Kidney tubule cell (primary cell): ENCODE measurements around the gene SMYD5.

Experiments
- DNase-seq: peaks from one replicate; pipeline ENCODE4 v3.0.0-alpha.2; 2018; ENCODE audit warnings: low spot score

SMYD5 gene

GRCh38 chr2:73205611-73206010, 8.4 kb upstream of the SMYD5 start:
- no peak for DNase-seq

GRCh38 chr2:73208258-73208657, 5.8 kb upstream of the SMYD5 start:
- no peak for DNase-seq

DNA sequence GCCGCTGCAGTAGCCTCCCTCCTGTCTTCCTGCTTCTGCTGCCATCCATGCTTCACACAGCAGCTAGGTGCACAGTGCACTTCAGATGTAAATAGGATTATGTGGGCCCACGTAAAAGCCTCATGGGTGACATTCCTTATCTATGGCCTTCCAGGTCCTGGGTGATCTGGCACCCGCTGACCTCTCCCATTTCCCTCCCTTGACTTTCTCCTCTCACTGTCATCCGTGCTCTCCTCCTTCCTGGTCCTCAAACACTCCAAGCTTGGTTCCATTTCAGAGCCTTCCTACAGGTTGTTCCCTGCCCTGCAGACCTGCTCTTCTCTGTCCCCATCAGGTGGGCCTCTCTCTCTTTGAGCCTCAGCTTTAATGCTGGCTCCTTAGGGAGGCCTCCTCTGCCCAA, 4.0 kb upstream of the SMYD5 start:
- no peak for DNase-seq

DNA sequence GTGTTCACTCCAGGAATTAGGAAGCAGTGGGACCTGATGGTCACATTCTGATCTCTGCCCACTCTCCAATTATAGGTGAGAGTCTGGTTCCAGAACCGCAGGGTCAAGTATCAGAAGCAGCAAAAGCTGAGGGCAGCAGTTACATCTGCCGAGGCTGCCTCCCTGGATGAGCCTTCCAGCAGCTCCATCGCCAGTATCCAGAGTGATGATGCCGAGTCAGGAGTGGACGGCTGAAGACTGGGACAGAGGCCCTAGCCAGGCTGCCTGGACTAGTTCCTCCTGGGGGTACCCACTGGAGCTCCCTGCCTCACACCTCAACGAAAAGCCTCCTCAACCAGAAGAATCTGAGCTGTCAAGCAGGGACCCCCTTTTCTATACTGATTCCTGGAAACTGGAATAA, 3.3 kb upstream of the SMYD5 start:
- DNase-seq, result no peak

GRCh38 chr2:73212098-73212447, 2.0 kb upstream of the SMYD5 start:
- no peak for DNase-seq

- peak; percentile 74 for DNase-seq
Measured at GRCh38 chr2:73212448-73213176, 1.4 kb upstream of the SMYD5 start.

- DNase-seq, result no peak
Measured at GRCh38 chr2:73215254-73215653, 1.2 kb downstream of the SMYD5 start.

DNA sequence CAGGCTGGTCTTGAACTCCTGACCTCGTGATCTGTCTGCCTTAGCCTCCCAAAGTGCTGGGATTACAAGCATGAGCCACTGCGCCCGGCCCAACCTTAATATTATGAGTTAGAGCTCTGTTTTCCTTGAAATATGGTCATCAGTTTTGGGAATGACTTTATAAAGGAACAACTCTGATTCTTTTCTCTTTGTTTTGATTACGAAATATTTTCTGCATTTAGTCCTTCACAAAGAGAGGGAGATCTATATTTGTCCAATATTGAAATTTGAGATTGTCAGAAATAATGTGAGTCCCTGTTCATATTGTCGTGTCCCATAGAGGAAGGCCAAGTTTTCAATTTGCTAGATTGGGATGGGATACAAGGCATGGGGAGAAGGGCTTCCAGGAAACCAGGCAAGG, 3.1 kb downstream of the SMYD5 start:
- DNase-seq, result no peak

- DNase-seq, result peak; percentile 9
Measured at GRCh38 chr2:73217826-73218225, 3.8 kb downstream of the SMYD5 start.

- DNase-seq, result peak; percentile 40
Measured at GRCh38 chr2:73218298-73218697, 4.3 kb downstream of the SMYD5 start.

GRCh38 chr2:73223821-73224220, 9.8 kb downstream of the SMYD5 start:
- no peak for DNase-seq

DNA sequence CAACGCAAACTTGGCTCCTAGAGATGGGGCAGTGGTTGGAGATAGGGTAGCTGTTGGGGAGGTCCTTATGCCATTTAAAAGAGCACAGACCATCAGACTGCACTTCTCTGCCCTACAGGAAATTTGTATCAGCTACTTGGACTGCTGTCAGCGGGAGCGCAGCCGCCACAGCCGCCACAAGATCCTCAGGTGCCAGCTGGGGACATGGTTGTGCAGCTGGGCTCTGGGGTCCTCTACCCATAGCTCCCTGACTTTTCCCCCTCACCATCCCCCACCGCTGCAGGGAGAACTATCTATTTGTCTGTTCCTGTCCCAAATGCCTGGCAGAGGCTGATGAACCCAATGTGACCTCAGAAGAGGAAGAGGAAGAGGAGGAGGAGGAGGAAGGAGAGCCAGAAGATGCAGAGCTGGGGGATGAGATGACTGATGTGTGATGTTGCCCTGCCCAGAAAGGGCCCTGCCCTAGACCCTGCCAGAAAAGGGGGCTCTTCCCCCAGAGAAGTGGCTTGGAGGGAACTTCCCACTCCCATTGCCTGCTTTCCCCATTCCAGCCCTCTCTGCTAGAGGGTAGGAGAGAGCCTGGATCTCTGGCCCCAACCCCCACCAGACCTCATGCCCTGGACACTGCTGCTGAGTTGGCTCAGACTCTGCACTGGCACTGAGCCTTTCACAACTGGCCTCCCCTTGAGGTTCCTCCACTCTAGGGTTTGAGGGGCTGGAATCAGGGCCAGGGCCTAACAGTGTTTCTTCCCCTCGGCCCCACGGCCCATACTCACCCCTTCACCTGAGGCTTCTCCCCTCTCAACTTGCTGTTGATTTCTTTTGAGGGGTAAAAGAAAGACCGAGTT, 11.7 kb downstream of the SMYD5 start:
- no peak for DNase-seq

DNA sequence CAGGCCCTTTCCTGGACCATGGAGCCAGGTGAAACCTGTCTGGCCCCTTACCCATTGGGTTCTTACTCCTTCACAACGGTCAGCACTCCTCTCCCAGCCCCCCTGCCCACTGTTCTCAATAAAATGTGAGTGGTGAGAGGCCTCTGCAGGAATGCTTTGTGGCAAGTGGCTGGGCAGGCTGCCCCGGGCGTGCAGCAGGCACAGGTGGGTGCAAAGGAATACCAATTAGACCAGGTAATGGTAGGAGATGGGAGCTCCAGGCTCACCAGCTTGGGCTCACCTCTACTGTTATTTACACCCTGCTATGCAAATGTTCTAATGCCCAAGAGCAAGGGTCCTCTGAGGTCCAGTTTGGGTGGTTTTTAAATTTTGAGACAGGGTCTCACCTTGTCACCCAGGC, 13.0 kb downstream of the SMYD5 start:
- no peak for DNase-seq

GRCh38 chr2:73228631-73229030, 14.6 kb downstream of the SMYD5 start:
- no peak for DNase-seq

DNA sequence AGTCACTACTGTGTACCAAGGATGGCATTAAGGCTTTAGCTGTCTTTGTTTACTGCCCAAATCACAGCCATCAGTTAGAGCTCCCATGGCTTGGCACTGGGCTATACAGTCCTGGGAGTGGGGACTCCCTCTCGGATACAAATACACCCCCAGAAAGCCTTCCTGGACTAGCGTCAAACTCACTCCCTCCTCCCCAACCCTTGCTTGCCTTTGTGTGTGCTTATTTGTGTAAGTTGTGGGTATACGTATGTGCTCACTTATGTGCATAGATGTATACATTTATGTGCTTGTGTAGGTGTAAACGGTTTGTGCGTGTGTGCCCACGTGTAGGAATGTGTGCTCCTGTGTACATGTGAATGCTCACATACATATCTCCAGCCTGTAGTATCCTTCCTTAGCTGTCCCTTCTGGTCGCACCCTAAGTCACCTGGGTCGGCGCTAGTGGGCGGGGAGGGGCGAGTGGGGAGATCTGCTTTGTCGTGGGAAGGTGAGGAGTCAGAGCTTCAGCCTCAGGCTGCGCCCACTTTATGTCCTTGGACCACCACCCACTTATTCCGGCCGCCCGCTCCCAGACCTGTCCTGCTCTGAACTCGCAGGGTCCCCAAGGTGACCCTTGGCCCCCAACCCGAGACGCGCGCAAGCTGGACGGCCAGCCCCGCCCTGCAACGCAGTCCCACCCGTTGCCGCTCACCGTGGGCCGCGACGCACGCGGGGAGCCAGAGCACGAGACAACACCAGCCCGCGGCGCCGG, 18.5 kb downstream of the SMYD5 start:
- peak; percentile 24 for DNase-seq

DNA sequence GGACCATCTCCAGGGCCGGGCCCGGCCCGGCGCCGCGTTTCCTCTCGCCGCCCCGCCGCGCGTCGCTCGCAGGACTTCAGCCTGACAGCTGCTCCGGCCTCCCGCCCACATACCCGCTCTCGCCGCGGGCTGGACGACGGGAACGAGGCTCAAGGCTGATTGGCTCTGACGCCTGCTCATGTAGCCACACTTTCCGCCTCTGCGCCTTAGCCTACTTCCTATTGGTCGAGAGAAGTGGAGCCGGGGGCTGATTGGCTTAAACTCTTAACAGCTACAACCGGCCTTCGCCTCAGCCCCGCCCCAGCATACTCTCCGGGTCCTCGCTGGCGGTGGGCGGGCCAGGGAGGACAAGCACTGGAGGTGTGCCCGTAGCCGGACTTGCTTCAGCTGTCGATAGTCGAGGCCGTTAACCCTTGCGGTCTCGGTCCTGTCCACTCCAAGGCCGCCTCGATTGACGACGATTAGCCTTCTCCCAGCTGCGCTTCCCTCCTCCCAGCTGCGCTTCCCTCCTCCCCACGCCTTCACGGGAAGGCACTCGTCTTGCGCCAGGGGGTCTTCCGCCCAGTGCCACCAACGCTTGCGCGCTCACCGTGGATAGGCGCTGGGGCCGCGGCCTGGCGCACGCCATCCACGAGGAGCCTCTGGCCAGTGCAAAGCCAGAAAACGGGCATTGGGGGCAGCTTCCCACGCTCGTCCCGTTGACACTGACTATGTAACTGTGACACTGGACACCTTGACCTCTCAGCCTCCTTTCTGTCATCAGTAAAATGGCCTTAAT, 19.3 kb downstream of the SMYD5 start, which contains the start of gene PRADC1:
Gene PRADC1 (minus strand): TSS at position 86 of the 778 bp plus-strand sequence. CDS start 79 bp downstream, at position 7.
- DNase-seq, result peak; percentile 100

DNA sequence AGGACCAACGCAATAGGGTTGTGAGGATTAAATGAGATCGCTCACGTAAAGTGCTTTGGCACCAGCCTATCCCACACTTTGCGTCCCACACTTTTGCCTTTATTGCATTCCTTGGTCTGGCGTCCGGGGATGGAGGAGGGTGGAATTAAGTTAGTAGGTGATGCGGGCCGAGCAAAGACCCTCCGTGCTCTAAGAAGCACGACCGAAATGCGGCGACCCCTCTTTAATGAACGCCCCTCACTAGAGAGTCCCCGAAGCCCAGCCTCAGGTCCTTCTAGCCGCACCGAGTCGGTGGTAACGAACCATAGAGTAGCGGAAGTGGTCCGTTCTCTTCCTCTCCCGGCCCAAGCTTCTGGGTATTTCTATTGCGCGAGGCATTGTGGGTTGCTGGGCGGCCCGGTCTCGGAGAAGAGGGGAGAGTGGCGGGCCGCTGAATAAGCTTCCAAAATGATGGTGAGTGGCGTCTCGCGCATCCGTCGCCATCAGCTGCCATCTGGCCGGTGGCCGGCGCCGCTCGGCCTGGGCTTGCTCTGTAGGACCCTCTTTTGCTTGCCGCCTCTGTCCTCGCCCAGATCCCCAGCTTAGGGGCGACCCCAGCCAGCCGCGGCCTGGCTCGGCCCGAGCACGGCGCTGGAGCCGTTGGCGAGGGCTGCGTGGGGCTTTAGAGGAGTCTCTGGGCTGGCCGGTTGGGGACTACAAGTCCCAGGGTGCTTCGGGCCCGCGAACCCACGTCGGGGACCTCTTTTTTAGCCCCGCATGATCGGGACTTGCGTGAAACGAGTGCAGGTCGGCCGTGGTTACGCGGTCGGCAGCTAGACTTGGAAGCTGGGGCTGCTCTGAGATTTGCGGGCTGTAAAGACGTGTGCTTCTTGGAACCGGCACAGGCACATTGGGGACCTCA, 20.1 kb downstream of the SMYD5 start, which contains the start of gene CCT7:
Gene CCT7 (plus strand): TSS at position 377 of the 901 bp plus-strand sequence. CDS start 71 bp downstream, at position 448.
- DNase-seq, result peak; percentile 91

DNA sequence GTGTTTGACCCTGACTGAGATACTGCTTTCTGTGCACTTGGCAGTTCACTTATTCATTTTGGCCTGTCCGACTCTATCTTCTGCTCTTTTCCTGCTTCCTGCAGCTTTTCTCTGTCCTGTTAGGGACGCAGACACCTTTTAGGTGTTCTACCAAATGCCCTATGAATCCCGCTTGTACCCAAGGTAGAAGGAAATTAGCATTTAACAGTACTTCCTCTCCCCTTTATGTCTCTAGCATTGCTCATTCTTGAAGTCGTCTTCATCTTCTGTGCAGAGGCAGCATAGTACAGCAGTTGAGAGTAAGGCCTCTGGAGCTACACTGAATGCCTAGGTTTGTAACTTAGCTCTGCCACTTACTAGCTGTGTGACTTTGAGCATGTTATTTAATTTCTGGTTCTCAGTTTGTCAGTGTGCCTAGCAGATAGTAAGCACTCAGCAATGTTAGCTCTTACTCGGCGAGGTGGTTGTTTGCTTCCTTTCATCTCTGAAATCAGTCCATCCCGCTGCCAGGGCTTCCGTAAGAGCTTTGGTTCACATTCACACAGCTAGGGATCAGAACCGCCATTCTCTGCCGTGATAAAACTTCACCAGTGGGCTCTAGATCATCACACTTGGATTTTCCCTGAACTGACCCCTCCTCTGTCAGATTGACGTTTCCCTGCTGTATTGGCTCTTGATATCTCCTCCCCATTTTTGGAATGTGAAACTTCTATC, 21.4 kb downstream of the SMYD5 start:
- DNase-seq, result no peak

DNA sequence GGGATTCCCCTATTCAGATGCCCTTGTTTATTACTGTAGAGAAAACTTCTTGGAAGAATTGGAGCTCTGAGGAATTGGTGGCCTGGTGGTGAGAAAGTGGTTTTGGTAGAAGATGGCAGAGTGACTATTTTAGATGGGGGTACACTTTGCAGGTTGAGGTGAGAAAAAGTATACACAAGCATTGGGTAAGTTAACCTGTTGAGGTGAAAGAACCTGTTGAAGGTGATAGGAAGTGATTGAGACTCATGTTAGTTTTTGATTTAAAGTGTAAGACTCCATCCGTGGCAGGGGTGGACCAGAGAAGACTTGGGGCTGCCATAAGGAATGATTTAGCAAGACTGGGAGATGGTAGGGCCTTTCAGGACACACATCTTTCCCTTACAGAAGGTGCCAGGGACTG, 23.1 kb downstream of the SMYD5 start:
- no peak for DNase-seq

- no peak for DNase-seq
Measured at GRCh38 chr2:73238149-73238548, 24.1 kb downstream of the SMYD5 start.
